Ramos (cell line): ENCODE data around the gene AATK.

Source experiments
- in situ Hi-C: fragments of 300-500 bp; cut with MboI; formaldehyde crosslinking; loops from one replicate; pipeline ENCODE4 v1.14.3; 2022; ENCODE audit warnings: low sequenced_read_pairs; ENCODE audit not compliant: unreplicated experiment

Gene AATK

DNA sequence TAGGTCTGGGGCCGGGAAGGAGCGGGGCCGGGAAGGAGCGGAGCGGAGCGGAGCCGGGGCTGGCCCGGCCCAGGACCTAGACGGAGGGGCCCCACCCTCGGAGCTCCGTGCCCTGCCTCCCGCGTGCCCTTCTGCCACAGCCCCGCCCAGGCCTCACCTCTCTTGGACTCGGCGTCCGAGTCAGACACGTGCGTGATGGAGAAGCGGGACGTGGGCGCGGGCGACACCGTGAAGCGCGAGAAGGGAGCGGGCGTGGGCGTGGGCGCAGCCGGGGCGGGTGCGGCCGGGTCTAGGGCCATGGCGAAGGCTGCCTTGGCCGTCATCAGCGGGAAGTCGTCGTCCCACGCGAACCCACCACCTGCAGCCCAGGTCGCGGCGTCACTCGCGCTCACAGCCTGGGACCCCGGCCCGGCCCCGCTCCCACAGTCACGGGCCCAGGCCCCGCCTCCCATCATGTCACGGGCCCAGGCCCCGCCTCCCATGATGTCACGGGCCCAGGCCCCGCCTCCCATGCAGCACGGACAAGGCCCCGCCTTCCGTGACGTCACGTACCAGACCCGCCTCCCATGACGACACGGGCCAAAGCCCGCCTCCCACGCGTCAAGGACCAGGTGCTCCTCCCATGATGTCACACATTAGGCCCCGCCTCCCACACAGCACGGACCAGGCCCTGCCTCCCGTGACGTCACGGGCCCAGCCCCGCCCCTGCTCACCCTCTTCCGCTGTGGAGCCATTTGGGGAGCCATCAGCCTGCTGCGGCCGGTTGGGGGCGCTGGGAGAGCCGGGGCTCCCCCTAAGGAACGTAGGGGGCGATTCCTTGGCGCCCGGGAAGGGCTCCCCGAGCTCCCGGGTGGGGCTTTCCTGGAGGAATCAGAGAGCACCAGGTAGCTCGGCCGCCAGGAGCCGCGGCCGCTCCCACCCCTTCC is 46.5 kb downstream of the AATK start:
- in situ Hi-C loops, result no loop called here

GRCh38 chr17:81118308-81119221 is 47.5 kb downstream of the AATK start:
- in situ Hi-C loops, result no loop called here

- in situ Hi-C loops, result no loop called here
These were observed 48.3 kb downstream of the AATK start for GRCh38 chr17:81117672-81118198.

DNA sequence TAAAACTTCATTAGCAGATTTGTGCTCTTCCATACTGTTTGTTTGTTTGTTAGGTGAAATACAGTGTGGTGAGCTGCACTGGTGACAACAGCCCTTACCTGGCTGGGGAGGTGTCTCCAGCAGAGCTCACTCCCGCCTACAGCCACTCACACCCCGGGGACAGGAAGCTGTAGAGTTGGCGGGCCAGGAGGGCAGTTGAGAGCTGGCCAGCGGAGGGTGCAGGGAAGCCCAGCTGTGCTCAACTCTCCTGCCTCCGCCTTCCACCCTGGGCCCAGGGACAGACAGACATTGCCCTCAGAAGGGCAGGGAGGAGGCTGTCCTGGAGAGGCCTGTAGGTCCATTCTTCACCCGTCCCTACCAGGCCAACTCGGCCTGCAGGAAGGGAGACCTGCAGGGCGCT is 49.3 kb downstream of the AATK start:
- in situ Hi-C loops, result no loop called here

DNA sequence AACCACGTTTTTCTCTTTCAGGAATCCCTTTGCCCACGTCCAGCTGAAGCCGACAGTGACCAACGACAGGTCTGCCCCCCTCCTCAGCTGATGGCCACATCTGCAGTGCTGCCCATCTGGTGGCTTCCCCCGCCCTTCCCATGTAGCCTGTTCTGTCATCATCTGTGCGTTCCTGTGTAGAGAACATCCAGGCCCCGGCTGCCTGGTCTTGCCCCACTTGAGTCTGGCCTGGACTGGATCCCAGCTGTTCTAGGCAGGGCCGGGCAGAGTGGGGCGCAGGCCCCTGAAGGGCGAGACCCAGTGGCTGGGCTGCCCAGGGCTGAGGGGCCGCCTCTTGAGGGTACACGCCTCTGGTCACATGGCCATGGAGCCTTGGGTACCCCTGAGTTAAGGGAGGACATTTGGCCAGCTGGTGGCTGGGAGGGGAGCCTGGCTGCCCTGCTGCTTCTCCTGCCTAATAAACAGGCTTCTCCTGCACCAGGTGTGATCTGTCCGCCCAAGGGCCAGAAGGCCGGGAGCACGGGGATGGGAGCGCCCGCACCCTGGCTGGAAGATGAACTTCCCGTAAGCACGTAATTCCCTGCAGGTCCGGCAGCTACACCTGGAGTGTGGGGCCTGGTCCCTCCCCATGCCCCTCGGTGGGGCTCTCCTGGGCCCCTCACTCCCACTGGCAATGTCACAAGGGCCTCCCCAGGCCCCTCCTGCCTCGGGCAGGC is 50.1 kb downstream of the AATK start:
- in situ Hi-C loops, result no loop called here

DNA sequence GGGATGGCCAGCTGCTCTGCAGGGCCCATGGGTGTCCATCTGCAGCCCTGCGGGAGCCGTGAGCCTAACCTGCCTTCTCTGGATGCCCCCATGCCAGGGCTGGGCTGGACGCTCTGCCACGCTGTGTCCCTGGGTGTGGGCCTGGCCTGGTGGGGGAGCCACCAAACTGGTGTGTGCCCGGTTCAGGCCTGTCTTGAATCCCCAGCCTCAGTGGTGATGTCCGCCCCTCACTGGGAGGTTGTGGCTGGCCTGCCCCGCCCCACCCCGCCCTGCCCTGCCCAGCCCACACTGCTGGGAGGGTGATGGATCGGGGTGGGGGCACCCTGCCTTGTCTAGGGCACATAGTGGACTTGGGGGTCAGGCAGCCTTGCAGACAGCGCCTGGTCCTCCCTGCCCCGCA is 50.8 kb downstream of the AATK start:
- in situ Hi-C loops, result no loop called here

- in situ Hi-C loops, result no loop called here
These were observed 51.5 kb downstream of the AATK start for GRCh38 chr17:81114351-81115093.

- in situ Hi-C loops, result no loop called here
These were observed 52.8 kb downstream of the AATK start for GRCh38 chr17:81113158-81113724.

DNA sequence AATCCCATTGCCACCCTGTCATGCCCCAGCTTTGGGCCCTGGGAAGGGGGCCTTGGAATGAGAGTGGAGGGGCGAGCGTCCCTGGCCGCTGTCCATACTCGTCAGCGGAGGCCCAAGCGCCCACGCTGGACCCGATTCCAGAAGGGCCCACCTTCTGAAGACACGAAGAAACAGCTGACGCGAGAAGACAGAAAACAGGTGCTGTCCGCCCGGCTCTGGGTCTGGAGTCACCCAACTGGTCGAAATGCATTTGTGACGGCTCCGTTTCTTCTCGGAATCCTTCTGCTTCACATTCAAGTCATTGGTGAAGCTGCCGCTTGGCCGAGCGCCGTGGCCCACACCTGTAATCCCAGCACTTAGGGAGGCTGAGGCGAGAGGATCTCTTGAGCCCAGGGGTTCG is 53.6 kb downstream of the AATK start:
- in situ Hi-C loops, result no loop called here

GRCh38 chr17:81111066-81111465 is 55.0 kb downstream of the AATK start:
- in situ Hi-C loops, result no loop called here

GRCh38 chr17:81110488-81111040 is 55.5 kb downstream of the AATK start:
- in situ Hi-C loops, result no loop called here

- in situ Hi-C loops, result no loop called here
These were observed 56.1 kb downstream of the AATK start for GRCh38 chr17:81109957-81110356.

DNA sequence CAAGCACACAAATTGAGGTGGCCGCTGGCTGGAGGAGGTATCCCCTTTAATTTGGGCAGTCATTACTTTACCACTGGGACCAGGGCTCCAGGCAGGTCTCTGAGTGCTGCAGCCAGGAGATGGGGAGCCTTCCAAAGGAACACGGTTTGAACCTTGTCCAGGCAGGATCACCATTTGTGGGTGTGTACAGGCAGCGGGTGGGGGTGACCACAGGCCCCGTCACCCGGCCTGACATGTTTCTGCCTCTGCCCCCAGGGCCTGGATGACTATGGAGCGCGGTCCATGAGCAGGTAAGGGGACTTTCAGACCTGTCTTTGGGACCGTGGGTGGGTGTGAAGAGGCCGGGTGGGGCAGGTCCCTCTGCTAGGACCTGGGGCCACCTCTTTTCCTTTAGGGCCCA is 57.8 kb downstream of the AATK start:
- in situ Hi-C loops, result no loop called here

DNA sequence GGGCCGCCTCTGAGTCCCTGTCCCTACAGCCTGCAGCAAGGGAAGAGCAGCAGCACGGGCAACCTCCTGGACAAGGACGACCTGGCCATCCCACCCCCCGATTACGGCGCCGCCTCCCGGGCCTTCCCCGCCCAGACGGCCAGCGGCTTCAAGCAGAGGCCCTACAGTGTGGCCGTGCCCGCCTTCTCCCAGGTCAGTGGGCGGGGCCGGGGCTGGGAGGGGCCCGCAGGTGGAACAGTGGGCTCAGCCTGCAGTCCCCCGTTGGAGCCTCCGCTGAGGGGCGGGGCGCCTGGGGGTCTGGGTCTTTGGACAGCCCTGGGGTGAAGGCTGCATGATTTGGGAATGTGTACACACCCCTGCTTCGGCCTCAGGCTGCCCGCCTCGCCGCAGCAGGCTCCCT is 59.3 kb downstream of the AATK start:
- in situ Hi-C loops, result no loop called here

DNA sequence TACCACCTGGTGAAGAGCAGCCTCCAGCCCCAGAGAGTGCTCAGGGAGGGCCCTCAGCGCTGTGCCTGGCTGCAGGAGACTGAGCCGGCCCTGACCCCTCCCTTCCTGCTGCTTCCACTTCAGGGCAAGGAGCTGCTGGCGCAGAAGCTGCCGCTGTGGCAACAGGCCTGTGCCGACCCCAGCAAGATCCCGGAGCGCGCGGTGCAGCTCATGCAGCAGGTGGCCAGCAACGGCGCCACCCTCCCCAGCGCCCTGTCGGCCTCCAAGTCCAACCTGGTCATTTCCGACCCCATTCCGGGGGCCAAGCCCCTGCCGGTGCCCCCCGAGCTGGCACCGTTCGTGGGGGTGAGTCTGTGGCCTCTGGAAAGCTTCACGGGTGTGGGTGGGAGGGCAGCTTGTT is 62.6 kb downstream of the AATK start:
- in situ Hi-C loops, result no loop called here

GRCh38 chr17:81102869-81103268 is 63.2 kb downstream of the AATK start:
- in situ Hi-C loops, result no loop called here

- in situ Hi-C loops, result no loop called here
These were observed 63.7 kb downstream of the AATK start for GRCh38 chr17:81102352-81102751.

DNA sequence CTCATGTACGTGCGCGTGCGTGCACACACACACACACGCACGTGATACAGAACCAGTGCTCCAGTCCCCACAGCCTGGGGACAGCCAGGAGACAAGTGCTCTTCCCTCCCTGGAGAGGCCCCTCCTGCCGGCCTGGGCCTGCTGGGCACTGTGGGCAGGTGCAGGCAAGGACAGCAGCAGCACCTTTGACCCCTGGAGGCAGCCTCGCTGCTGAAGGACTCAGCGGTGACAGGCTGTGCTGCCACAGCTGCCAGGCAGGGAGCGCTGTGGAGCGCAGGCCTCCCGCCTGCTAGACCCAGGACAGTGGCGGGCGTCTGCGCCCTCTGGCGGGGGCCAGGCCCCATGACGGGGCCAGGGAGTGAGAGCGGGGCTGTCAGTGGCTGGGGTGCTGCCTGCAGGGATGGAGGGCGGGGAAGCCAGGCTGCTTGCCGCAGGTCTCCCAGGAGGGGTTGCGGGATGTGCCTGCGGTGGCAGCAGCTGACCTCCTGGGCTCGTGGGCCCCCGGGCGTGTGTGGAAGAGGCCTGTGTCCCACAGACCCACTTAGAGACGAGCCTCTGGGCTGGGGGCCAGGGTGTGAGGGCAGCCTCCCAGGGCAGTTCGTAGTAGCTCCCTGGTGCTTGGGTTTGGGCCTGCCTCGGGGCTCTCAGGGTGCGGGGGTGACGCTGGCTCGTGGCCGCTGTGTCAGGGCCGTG is 64.3 kb downstream of the AATK start:
- in situ Hi-C loops, result no loop called here
